Activated T-helper 2 cell treated with anti-CD3 and anti-CD28 coated beads, Interferon-gamma antibody, Interleukin-2, Interleukin-4, amounts not matched to agents 10 μg/mL and 5 μg/mL and 100 μg/mL, durations not matched to agents 14 hours and 24 hours and 36 hours (primary cell): ENCODE data around the gene YY1. TPM values are rescaled to one million over a fixed set of nuclear protein-coding genes. Genes with fewer than 3 reads are reported as not detected.
"Not testable (repeated sequence)": the region's sequence is repeated elsewhere in the genome, so short reads cannot be mapped to it uniquely, and the experiment has no call there.

Experiments
- DNase-seq: peaks from one replicate; pipeline ENCODE4 v3.0.0; 2021; ENCODE audit warnings: low spot score
- H3K27ac Mint-ChIP-seq: one replicate; pipeline ENCODE4 v1.8.0; 2021; ENCODE audit warnings: mixed read lengths
- H3K27me3 Mint-ChIP-seq: one replicate; pipeline ENCODE4 v1.8.0; 2021; ENCODE audit warnings: low read depth, mixed read lengths
- H3K36me3 Mint-ChIP-seq: one replicate; pipeline ENCODE4 v1.8.0; 2021; ENCODE audit warnings: low read depth, mixed read lengths
- H3K4me1 Mint-ChIP-seq: one replicate; pipeline ENCODE4 v1.8.0; 2021; ENCODE audit warnings: low read depth, mixed read lengths
- H3K4me3 Mint-ChIP-seq: one replicate; pipeline ENCODE4 v1.8.0; 2021; ENCODE audit warnings: low read depth, mild to moderate bottlenecking, moderate library complexity, mixed read lengths
- H3K9me3 Mint-ChIP-seq: one replicate; pipeline ENCODE4 v1.8.0; 2021; ENCODE audit warnings: mixed read lengths
- intact Hi-C: fragments of 100-400 bp; cut with micrococcal nuclease; formaldehyde crosslinking; loops from one replicate; pipeline ENCODE4 v1.15.1; 2023
- total RNA-seq: library from RNA; stranded (reverse); gene quantifications from 2 replicates; pipeline ENCODE4 v1.2.3, GENCODE V29; 2022

The YY1 gene
- total RNA-seq, 1 donor from 2014 or later: 105 TPM

- no peak overlapping the region for H3K27ac Mint-ChIP-seq
Observed at GRCh38 chr14:100268591-100269207, 29.8 kb downstream of the YY1 start.

GRCh38 chr14:100271247-100271939, 32.4 kb downstream of the YY1 start:
- Mint-ChIP-seq H3K4me3 (no peak overlapping the region), H3K4me1 (peaks cover 32% of the 10 kb centered on the region), H3K27ac (no peak overlapping the region), H3K27me3 (no peaks in the 10 kb centered on the region), H3K9me3 (no peaks in the 10 kb centered on the region), H3K36me3 (peaks cover 35% of the 10 kb centered on the region)
- no peak for DNase-seq
- intact Hi-C loops: no loop called here

More at GRCh38 chr14:100268591-100269207, 29.8 kb downstream of the YY1 start:
- H3K4me3 Mint-ChIP-seq: no peak overlapping the region
- no peaks in the 10 kb centered on the region for H3K27me3 Mint-ChIP-seq
- DNase-seq: no peak
- no peaks in the 10 kb centered on the region for H3K9me3 Mint-ChIP-seq
- H3K4me1 Mint-ChIP-seq: peaks cover 27% of the 10 kb centered on the region
- peaks cover 36% of the 10 kb centered on the region for H3K36me3 Mint-ChIP-seq
- intact Hi-C loops: no loop called here

GRCh38 chr14:100274250-100274649, 35.3 kb downstream of the YY1 start:
- Mint-ChIP-seq H3K9me3 (no peaks in the 10 kb centered on the region), H3K36me3 (peaks cover 36% of the 10 kb centered on the region), H3K27ac (no peak overlapping the region), H3K27me3 (no peaks in the 10 kb centered on the region), H3K4me3 (no peak overlapping the region), H3K4me1 (peaks cover 34% of the 10 kb centered on the region)
- intact Hi-C loops: no loop called here
- DNase-seq: no peak

GRCh38 chr14:100275214-100275613, 36.3 kb downstream of the YY1 start:
- H3K36me3 Mint-ChIP-seq: peaks cover 37% of the 10 kb centered on the region
- intact Hi-C loops: loop anchor here (5.0 kb wide), 1 partner anchor 33 kb away; no protein-coding TSS in a partner anchor
- H3K27me3 Mint-ChIP-seq: no peaks in the 10 kb centered on the region
- no peak overlapping the region for H3K4me3 Mint-ChIP-seq
- no peak overlapping the region for H3K27ac Mint-ChIP-seq
- no peaks in the 10 kb centered on the region for H3K9me3 Mint-ChIP-seq
- no peak for DNase-seq
- H3K4me1 Mint-ChIP-seq: peaks cover 37% of the 10 kb centered on the region

- no peak overlapping the region for H3K4me3 Mint-ChIP-seq
- DNase-seq: no peak
- H3K9me3 Mint-ChIP-seq: no peaks in the 10 kb centered on the region
- H3K27ac Mint-ChIP-seq: peak overlapping the region; percentile 12
- intact Hi-C loops: loop anchor here (5.0 kb wide), 1 partner anchor 36 kb away; no protein-coding TSS in a partner anchor
- no peaks in the 10 kb centered on the region for H3K27me3 Mint-ChIP-seq
- H3K4me1 Mint-ChIP-seq: peaks cover 37% of the 10 kb centered on the region
- peaks cover 51% of the 10 kb centered on the region for H3K36me3 Mint-ChIP-seq
Observed at GRCh38 chr14:100278702-100279101, 39.8 kb downstream of the YY1 start.

- no peak overlapping the region for H3K27ac Mint-ChIP-seq
- no peaks in the 10 kb centered on the region for H3K9me3 Mint-ChIP-seq
- no peak overlapping the region for H3K4me3 Mint-ChIP-seq
- peaks cover 36% of the 10 kb centered on the region for H3K4me1 Mint-ChIP-seq
- DNase-seq: no peak
- intact Hi-C loops: loop anchor here (5.0 kb wide), 1 partner anchor 37 kb away; no protein-coding TSS in a partner anchor
- H3K27me3 Mint-ChIP-seq: no peaks in the 10 kb centered on the region
- peaks cover 51% of the 10 kb centered on the region for H3K36me3 Mint-ChIP-seq
Observed at GRCh38 chr14:100279133-100279532, 40.2 kb downstream of the YY1 start.

GRCh38 chr14:100279563-100279962, 40.6 kb downstream of the YY1 start:
- H3K9me3 Mint-ChIP-seq: no peaks in the 10 kb centered on the region
- DNase-seq: no peak
- H3K36me3 Mint-ChIP-seq: peaks cover 46% of the 10 kb centered on the region
- intact Hi-C loops: loop anchor here (5.0 kb wide), 1 partner anchor 37 kb away; no protein-coding TSS in a partner anchor
- no peaks in the 10 kb centered on the region for H3K27me3 Mint-ChIP-seq
- H3K27ac Mint-ChIP-seq: no peak overlapping the region
- no peak overlapping the region for H3K4me3 Mint-ChIP-seq
- H3K4me1 Mint-ChIP-seq: peaks cover 35% of the 10 kb centered on the region

GRCh38 chr14:100281286-100282082, 42.5 kb downstream of the YY1 start:
- intact Hi-C loops: no loop called here
- peaks cover 28% of the 10 kb centered on the region for H3K4me1 Mint-ChIP-seq
- H3K36me3 Mint-ChIP-seq: peaks cover 32% of the 10 kb centered on the region
- no peaks in the 10 kb centered on the region for H3K9me3 Mint-ChIP-seq
- no peak overlapping the region for H3K27ac Mint-ChIP-seq
- DNase-seq: no peak
- H3K27me3 Mint-ChIP-seq: no peaks in the 10 kb centered on the region
- no peak overlapping the region for H3K4me3 Mint-ChIP-seq

GRCh38 chr14:100282083-100282350, 43.1 kb downstream of the YY1 start:
- H3K4me1 Mint-ChIP-seq: peaks cover 28% of the 10 kb centered on the region

GRCh38 chr14:100282766-100283419, 43.9 kb downstream of the YY1 start:
- H3K4me1 Mint-ChIP-seq: peaks cover 22% of the 10 kb centered on the region
- intact Hi-C loops: no loop called here
- peaks cover 28% of the 10 kb centered on the region for H3K36me3 Mint-ChIP-seq
- no peak overlapping the region for H3K4me3 Mint-ChIP-seq
- no peaks in the 10 kb centered on the region for H3K27me3 Mint-ChIP-seq
- no peak overlapping the region for H3K27ac Mint-ChIP-seq
- no peaks in the 10 kb centered on the region for H3K9me3 Mint-ChIP-seq
- DNase-seq: no peak

More at GRCh38 chr14:100282083-100282350, 43.1 kb downstream of the YY1 start:
- no peaks in the 10 kb centered on the region for H3K9me3 Mint-ChIP-seq
- peaks cover 32% of the 10 kb centered on the region for H3K36me3 Mint-ChIP-seq
- no peak for DNase-seq
- intact Hi-C loops: no loop called here
- no peak overlapping the region for H3K4me3 Mint-ChIP-seq
- no peaks in the 10 kb centered on the region for H3K27me3 Mint-ChIP-seq
- H3K27ac Mint-ChIP-seq: no peak overlapping the region

GRCh38 chr14:100283436-100283835, 44.5 kb downstream of the YY1 start:
- intact Hi-C loops, H3K27me3 Mint-ChIP-seq, DNase-seq, H3K27ac Mint-ChIP-seq, H3K4me3 Mint-ChIP-seq, H3K9me3 Mint-ChIP-seq: not testable (repeated sequence)
- Mint-ChIP-seq H3K4me1 (peaks cover 18% of the 10 kb centered on the region), H3K36me3 (peaks cover 24% of the 10 kb centered on the region)

- no peak for DNase-seq
- intact Hi-C loops: no loop called here
- Mint-ChIP-seq H3K4me3 (peak overlapping the region; percentile 34), H3K27me3 (no peaks in the 10 kb centered on the region), H3K4me1 (peaks cover 11% of the 10 kb centered on the region), H3K27ac (peak overlapping the region; percentile 40), H3K9me3 (no peaks in the 10 kb centered on the region), H3K36me3 (peaks cover 17% of the 10 kb centered on the region)
Observed at GRCh38 chr14:100283984-100284881, 45.3 kb downstream of the YY1 start.
